H9 (cell line): Measurements from ENCODE around the gene S100P. TPM values are rescaled to one million over a fixed set of nuclear protein-coding genes. Genes with fewer than 3 reads are reported as not detected.

ENCODE experiments used
- DNase-seq: peaks from one replicate; pipeline ENCODE4 v3.0.0-alpha.2; 2017
- H2AFZ ChIP-seq: one replicate; pipeline ENCODE4 v1.6.1; 2013; ENCODE audit warnings: mild to moderate bottlenecking, low read length, control low read depth, moderate library complexity
- H2AK5ac ChIP-seq: 2 replicates; pipeline ENCODE4 v1.6.1; 2013; ENCODE audit warnings: low read length, control low read depth, mixed read lengths; ENCODE audit not compliant: insufficient read length
- H2BK120ac ChIP-seq: one replicate; pipeline ENCODE4 v1.6.1; 2013; ENCODE audit warnings: low read depth, mild to moderate bottlenecking, low read length, control low read depth, inconsistent platforms; ENCODE audit not compliant: poor library complexity, severe bottlenecking
- H2BK12ac ChIP-seq: 2 replicates; pipeline ENCODE4 v1.6.1; 2013; ENCODE audit warnings: low read length, control low read depth, mixed read lengths, low read depth; ENCODE audit not compliant: insufficient read length
- H2BK15ac ChIP-seq: 2 replicates; pipeline ENCODE4 v1.6.1; 2013; ENCODE audit warnings: low read depth, low read length, control low read depth
- H2BK20ac ChIP-seq: one replicate; pipeline ENCODE4 v1.6.1; 2013; ENCODE audit warnings: low read depth, mild to moderate bottlenecking, low read length, control low read depth, inconsistent platforms; ENCODE audit not compliant: poor library complexity, severe bottlenecking
- H2BK5ac ChIP-seq: 2 replicates; pipeline ENCODE4 v1.6.1; 2013; ENCODE audit warnings: low read length, control low read depth, mixed read lengths; ENCODE audit not compliant: insufficient read length
- H3K14ac ChIP-seq: 2 replicates; pipeline ENCODE4 v1.6.1; 2013; ENCODE audit warnings: low read length, control low read depth; ENCODE audit not compliant: insufficient read depth
- H3K18ac ChIP-seq: 2 replicates; pipeline ENCODE4 v1.6.1; 2013; ENCODE audit warnings: low read depth, mild to moderate bottlenecking, mixed read lengths, low read length, control low read depth; ENCODE audit not compliant: insufficient read length
- H3K23ac ChIP-seq: 2 replicates; pipeline ENCODE4 v1.6.1; 2013; ENCODE audit warnings: low read length, control low read depth, mixed read lengths, low read depth; ENCODE audit not compliant: insufficient read length
- H3K23me2 ChIP-seq: 2 replicates; pipeline ENCODE4 v1.6.1; 2013; ENCODE audit warnings: low read depth, mild to moderate bottlenecking, mixed read lengths, low read length, control low read depth; ENCODE audit not compliant: insufficient read length, poor library complexity, severe bottlenecking
- H3K27ac ChIP-seq: 2 replicates; pipeline ENCODE4 v1.5.1; 2013; ENCODE audit warnings: low read length, control low read depth, mixed read lengths, low read depth; ENCODE audit not compliant: insufficient read length
- H3K27me3 ChIP-seq: 2 replicates; pipeline ENCODE4 v1.6.1; 2013; ENCODE audit warnings: low read length, control low read depth, inconsistent platforms; ENCODE audit not compliant: insufficient read depth
- H3K4ac ChIP-seq: 2 replicates; pipeline ENCODE4 v1.6.1; 2013; ENCODE audit warnings: low read depth, mild to moderate bottlenecking, control low read depth, inconsistent platforms, low read length, moderate library complexity
- H3K4me1 ChIP-seq: 2 replicates; pipeline ENCODE4 v1.6.1; 2013; ENCODE audit warnings: low read length, control low read depth, inconsistent platforms; ENCODE audit not compliant: insufficient read depth
- H3K4me2 ChIP-seq: 2 replicates; pipeline ENCODE4 v1.6.1; 2013; ENCODE audit warnings: low read length, control low read depth, mixed read lengths; ENCODE audit not compliant: insufficient read length, insufficient read depth
- H3K56ac ChIP-seq: 2 replicates; pipeline ENCODE4 v1.6.1; 2013; ENCODE audit warnings: low read depth, mild to moderate bottlenecking, mixed read lengths, low read length, control low read depth; ENCODE audit not compliant: insufficient read length
- H3K79me1 ChIP-seq: 2 replicates; pipeline ENCODE4 v1.6.1; 2013; ENCODE audit warnings: low read depth, mild to moderate bottlenecking, moderate library complexity, low read length, control low read depth, inconsistent platforms; ENCODE audit not compliant: insufficient read depth, poor library complexity, severe bottlenecking
- H3K79me2 ChIP-seq: 2 replicates; pipeline ENCODE4 v1.6.1; 2013; ENCODE audit warnings: low read length, control low read depth, inconsistent platforms; ENCODE audit not compliant: insufficient read depth
- H3K9ac ChIP-seq: 2 replicates; pipeline ENCODE4 v1.6.1; 2013; ENCODE audit warnings: low read length, control low read depth, mixed read lengths; ENCODE audit not compliant: insufficient read length; ENCODE audit errors: extremely low read depth
- H3K9me3 ChIP-seq: one replicate; pipeline ENCODE4 v1.6.1; 2013; ENCODE audit warnings: low read depth, low read length, inconsistent platforms; ENCODE audit not compliant: control insufficient read depth
- H3T11ph ChIP-seq: one replicate; pipeline ENCODE4 v1.6.1; 2013; ENCODE audit warnings: mild to moderate bottlenecking, low read length, control low read depth, inconsistent platforms
- H4K20me1 ChIP-seq: one replicate; pipeline ENCODE4 v1.6.1; 2013; ENCODE audit not compliant: control insufficient read depth, insufficient read length, insufficient read depth
- H4K5ac ChIP-seq: 2 replicates; pipeline ENCODE4 v1.6.1; 2013; ENCODE audit warnings: low read depth, mild to moderate bottlenecking, mixed read lengths, low read length, control low read depth; ENCODE audit not compliant: insufficient read length
- H4K8ac ChIP-seq: replicated peaks from 2 replicates; pipeline ENCODE4 v1.6.1; 2013; ENCODE audit warnings: low read length, control low read depth, mixed read lengths, low read depth; ENCODE audit not compliant: insufficient read length
- H4K91ac ChIP-seq: 2 replicates; pipeline ENCODE4 v1.6.1; 2013; ENCODE audit warnings: low read depth, mild to moderate bottlenecking, moderate library complexity, mixed read lengths, low read length, control low read depth; ENCODE audit not compliant: insufficient read length
- H3K27ac Mint-ChIP-seq, 3 experiments: 2 replicates in 2 of 3; 3 replicates in 1 of 3; pipeline ENCODE4 v1.8.0; 2020 to 2021; ENCODE audit warnings: mixed read lengths in 3 of 3, mild to moderate bottlenecking in 1 of 3, moderate library complexity in 1 of 3
- H3K27me3 Mint-ChIP-seq: 2 replicates; pipeline ENCODE4 v1.8.0; 2021; ENCODE audit warnings: low read depth, mild to moderate bottlenecking, moderate library complexity, mixed read lengths
- H3K36me3 Mint-ChIP-seq, 3 experiments: 2 replicates in 2 of 3; 3 replicates in 1 of 3; pipeline ENCODE4 v1.8.0; 2020 to 2021; ENCODE audit warnings: low read depth in 3 of 3, mixed read lengths in 3 of 3; ENCODE audit not compliant: insufficient read depth in 1 of 3
- H3K4me1 Mint-ChIP-seq, 2 experiments: 2 replicates each; pipeline ENCODE4 v1.8.0; 2020; ENCODE audit warnings: mixed read lengths in 2 of 2
- H3K4me3 Mint-ChIP-seq, 2 experiments: 2 replicates in 1 of 2; 3 replicates in 1 of 2; pipeline ENCODE4 v1.8.0; 2020 to 2021; ENCODE audit warnings: mild to moderate bottlenecking in 2 of 2, mixed read lengths in 2 of 2, moderate library complexity in 1 of 2
- H3K9me3 Mint-ChIP-seq, 2 experiments: 2 replicates in 1 of 2; 3 replicates in 1 of 2; pipeline ENCODE4 v1.8.0; 2020; ENCODE audit warnings: mild to moderate bottlenecking in 2 of 2, mixed read lengths in 2 of 2, moderate library complexity in 1 of 2
- CTCF ChIP-seq: fragments of 200-600 bp; sonication (generic); conservative IDR thresholded peaks from 3 replicates; pipeline ENCODE4 v1.8.0; 2021; ENCODE audit warnings: antibody characterized with exemption, mild to moderate bottlenecking
- WGBS: extraction: QIAGEN DNeasy Blood & Tissue Kit; methylation state at CpG from one replicate; pipeline ENCODE4 v1.1.7; 2013; ENCODE audit warnings: missing lambda C conversion rate, low lambda C conversion rate, mixed read lengths; ENCODE audit not compliant: insufficient read length; ENCODE audit errors: extremely low coverage; 5-methylcytosine and 5-hydroxymethylcytosine counted together
- total RNA-seq: library from RNA; stranded (reverse); gene quantifications from 2 replicates; pipeline ENCODE4 v1.2.1, GENCODE V29; 2021

The S100P gene
- total RNA-seq, 1 experiment from 2014 or later = not detected

GRCh38 chr4:6695660-6696610, 2.3 kb downstream of the S100P start:
- Histone ChIP-seq H4K20me1 (no peaks in the 10 kb centered on the region), H3K79me2 (no peaks in the 10 kb centered on the region), H3K14ac (no peak overlapping the region; the same call in 1 of the 2 replicates), H3K27me3 (no peaks in the 10 kb centered on the region), H2BK15ac (no peak overlapping the region), H3K27ac (no peak overlapping the region), H3K4me2 (no peak overlapping the region), H4K5ac (no peak overlapping the region), H3K9ac (no peak overlapping the region), H3K9me3 (no peaks in the 10 kb centered on the region), H2BK20ac (no peak overlapping the region), H2BK120ac (no peak overlapping the region), H4K91ac (no peak overlapping the region), H3K4me1 (no peaks in the 10 kb centered on the region), H3T11ph (no peak overlapping the region), H3K18ac (no peak overlapping the region), H2AFZ (no peak overlapping the region), H4K8ac (no peak overlapping the region), H3K23me2 (no peaks in the 10 kb centered on the region), H2BK12ac (no peak overlapping the region), H3K4ac (no peak overlapping the region), H3K23ac (no peak overlapping the region), H3K56ac (no peak overlapping the region), H2BK5ac (no peak overlapping the region), H2AK5ac (no peak overlapping the region), H3K79me1 (no peaks in the 10 kb centered on the region)
- no peak for DNase-seq
- no peak for TF ChIP-seq CTCF
- Mint-ChIP-seq H3K4me1 (peaks cover 0 to 12% of the 10 kb centered on the region in 2 experiments; a peak in 2 of 4 replicates), H3K9me3 (no peaks in the 10 kb centered on the region), H3K27me3 (no peaks in the 10 kb centered on the region), H3K36me3 (peaks cover 0 to 10% (median 8%) of the 10 kb centered on the region in 3 experiments; a peak in 4 of 7 replicates), H3K27ac (peak overlapping the region in 2 of 3 experiments; percentile 22 to 78; a peak in 2 of 7 replicates), H3K4me3 (no peak overlapping the region)
- WGBS = no CpG with 5 or more reads among the region's 18 CpGs
